ENCODE measurements around the gene HERC3. TPM values are rescaled to one million over a fixed set of nuclear protein-coding genes. Genes with fewer than 3 reads are reported as not detected.
"Not testable (repeated sequence)": the region's sequence is repeated elsewhere in the genome, so short reads cannot be mapped to it uniquely, and the experiment has no call there.

Gene HERC3
- total RNA-seq, 1 donor from 2014 or later = 34.6 TPM

DNA sequence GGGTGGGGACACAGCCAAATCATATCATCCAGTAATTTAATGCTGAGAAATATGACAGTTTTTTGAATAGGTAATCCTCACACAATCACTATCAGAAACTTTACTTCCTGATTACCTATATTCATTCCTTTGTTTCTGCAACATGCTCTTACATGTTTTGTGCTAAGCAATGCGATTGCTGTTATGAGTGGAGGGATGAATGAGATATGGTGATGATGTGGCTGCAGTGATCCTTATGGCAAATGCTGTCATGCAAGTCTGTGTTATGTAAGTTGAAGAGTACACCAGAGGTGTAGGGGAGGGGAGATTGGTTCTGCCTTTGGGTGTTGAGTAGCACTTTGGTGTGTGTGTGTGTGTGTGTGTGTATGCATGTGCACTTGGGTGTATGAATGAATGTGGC, 14.6 kb downstream of the HERC3 start:
- no peak for DNase-seq (ENCODE audit: low spot score)

DNA sequence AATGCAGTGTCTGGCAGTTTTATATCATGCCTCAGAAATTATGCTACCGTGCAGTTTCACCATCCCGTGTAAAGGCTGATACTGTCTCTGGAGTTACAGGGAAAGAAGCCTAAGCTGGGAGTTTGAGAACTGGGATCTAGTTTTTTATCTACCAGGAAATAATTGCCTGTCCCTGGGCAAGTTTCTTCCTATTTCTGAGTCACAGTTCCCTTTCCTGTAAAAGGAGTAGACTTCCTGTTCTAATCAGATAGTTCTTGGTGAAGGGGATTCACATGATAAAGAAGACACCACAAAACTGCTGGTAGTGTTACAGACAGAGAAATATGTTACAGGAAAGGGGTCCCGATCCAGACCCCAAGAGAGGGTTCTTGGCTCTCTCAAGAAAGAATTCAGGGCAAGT, 17.1 kb downstream of the HERC3 start:
- no peak for DNase-seq (ENCODE audit: low spot score)

DNA sequence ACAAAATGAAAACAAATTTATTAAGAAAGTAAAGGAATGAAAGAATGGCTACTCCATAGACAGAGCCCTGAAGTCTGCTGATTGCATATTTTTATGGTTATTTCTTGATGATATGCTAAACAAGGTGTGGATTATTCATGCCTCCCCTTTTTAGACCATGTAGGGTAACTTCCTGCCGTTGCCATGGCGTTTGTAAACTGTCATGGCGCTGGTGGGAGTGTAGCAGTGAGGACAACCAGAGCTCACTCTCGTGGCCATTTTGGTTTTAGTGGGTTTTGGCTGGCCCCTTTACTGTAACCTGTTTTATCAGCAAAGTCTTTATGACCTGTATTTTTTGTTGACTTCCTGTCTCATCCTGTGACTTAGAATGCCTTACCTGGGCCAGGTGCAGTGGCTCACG, 17.5 kb downstream of the HERC3 start:
- DNase-seq (ENCODE audit: low spot score) = not testable (repeated sequence)

DNA sequence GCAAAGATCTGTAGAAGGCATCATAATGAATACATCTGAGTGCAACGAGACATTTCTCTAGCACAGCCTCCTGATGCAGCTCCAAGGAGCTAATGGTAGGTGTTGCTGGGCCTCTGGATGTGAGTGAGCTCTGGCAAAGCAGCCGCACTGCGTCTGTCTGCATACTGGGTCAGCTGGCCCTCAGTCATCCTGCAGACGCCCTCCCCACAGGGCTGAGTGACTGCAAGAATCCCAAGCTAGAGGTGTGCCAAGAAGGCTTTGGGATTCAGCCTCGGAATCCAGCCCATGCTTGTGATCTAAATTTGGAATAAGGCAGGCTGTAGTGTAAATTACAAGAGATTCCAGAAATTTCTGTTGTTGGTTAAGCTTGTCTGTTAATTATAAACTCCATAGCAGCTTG, 18.5 kb downstream of the HERC3 start:
- no peak for DNase-seq (ENCODE audit: low spot score)

DNA sequence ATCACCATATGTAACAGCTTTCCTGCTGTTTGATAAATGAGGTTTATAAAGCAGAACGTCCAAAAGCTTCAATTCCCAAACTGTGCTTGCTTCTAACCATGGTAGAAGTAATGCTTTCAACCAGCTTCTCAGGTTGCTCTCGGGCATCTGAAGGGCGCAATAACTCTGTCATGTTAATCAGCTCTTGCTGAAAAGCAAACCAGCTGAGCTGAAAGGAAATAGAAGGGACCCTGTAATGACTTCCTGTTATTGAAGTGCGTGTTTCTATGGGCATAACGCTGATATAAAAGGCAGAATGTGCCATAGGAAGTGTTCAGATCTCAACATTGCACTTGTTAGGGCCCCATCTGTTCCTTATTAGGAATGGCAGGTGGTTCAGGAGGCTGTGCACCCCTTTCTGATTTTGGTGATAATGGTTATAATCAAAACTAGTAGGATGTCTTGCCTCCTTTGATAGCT, 21.2 kb downstream of the HERC3 start:
- DNase-seq (ENCODE audit: low spot score) = no peak

DNA sequence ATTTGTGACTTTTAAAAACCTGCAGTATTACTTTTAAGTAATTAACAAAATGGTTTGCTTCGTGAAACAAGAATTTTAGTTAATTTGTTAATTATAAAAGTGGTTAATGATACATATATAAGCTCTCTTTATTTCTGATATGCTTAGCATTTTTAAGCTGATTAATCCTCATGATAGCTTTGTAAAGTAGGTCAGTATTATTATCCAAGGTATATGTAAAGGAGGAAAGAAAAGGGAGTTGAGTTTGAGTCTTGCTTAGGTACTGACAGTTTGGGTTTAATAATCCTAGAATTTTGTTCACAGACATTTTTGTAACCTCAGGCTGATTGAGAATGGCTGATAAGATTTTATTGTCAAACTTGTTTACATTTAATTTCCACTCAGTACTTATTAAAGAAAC, 21.8 kb downstream of the HERC3 start:
- DNase-seq (ENCODE audit: low spot score) = no peak

DNA sequence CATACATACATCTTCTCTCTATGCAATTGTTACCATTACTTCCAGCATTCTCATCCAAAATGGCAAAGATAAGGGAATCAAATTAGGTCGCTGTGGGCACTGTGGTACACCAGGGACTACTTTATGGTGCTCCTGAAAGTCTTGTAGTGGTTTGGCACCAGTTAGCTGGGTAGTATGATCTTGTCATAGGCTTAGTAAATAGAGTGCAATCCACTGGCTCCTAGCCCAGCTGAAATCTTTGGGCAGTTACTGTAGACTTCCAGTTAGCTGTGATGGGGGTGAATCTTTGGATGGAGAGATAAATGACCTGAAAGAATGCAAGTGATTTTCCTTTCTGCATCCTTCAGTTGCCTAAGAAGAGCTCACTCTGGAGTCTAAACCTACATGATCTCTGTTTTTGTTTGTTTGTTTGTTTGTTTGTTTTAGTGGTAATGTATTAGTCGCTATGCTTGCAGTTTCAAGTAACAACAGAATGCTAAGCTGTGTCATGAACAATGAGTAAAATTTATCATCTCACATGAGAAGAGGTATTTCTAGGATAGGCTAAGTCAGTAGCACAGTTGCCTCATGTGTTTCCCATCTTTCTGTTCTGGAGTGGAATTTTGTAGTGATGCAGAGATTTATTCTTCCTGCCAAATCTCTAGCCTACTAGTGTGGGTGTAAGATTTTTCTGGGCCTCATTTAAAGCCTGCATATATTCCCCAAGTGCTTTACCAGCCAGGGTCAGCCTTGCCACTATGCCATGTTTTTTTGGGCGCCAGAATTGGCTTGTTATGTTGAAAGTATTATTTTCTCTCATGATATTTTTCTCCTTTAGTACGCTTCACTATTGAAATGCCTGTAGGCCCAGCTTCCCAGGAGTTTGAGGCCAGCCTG, 24.2 kb downstream of the HERC3 start:
- DNase-seq (ENCODE audit: low spot score) = no peak

DNA sequence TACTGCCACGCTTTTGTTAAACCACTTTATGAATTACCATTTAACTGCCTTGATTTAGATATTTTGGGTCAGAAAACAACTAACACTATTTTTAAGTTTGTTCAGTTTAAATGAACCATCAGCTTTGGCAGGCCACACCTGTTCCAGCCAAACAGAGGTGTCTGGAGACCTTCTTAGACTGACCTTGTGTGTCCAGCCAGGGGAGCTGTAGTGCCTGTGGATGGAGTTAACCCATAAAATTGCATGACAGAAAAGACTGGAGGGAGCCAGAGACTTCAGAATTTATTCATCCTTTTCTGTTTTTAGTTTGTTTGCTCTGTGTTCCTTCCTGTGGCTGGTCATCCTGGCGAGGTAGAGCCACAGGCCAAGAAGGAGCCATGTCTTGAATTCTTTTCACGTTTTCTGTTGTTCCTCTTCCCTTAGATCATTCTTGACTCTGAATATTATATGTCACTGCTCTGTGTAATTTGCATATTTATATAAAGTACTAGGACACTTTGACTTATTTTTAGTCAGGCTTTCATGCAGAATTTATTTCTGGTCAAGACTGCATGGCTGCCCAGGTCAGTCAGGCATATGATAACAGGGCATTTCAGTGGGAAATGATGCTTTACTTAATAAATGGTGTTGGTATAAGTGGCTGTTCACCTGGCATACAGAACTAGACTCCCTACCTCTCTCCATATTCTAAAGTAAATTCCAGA, 26.7 kb downstream of the HERC3 start:
- no peak for DNase-seq (ENCODE audit: low spot score)

DNA sequence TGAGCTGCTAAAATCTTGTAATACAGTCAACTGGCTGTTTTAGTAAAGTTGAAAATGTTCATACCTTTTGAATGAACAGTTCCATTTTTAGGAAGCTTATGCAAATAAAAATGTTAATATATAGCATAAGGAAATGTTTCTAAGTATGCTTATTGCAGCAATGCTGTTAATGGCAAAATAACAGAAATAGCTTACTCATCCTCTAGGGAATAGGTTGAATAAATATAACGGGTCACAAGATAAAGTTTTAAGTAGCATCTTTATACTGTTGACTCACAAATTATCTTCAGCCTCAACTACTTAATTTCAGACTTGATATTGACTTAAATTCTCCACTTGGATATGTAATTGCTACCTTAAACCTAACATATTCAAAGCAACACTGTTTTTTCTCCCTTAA, 27.7 kb downstream of the HERC3 start:
- no peak for DNase-seq (ENCODE audit: low spot score)

DNA sequence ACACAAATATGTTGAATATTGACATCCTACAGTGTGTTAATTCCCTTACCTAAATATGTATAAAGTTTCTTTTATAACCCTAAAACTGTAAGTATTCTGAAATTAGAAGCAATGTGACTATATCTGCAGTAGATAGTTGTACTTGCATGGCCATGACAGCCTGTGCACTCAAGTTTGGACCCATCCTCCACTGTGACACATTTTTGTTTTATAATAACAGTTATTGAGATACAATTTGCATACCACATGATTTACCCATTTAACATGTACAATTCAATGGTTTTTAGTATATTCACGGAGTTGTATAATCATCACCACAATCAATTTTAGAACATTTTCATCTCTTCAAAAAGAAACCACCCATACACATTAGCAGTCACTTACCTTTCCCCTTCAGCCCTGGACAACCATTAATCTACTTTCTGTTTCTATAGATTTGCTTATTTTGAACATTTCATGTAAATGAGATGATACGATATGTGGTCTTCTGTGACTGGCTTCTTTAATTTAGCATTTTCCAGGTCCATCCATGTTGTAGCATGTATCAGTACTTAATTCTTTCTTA, 29.6 kb downstream of the HERC3 start:
- no peak for DNase-seq (ENCODE audit: low spot score)

DNA sequence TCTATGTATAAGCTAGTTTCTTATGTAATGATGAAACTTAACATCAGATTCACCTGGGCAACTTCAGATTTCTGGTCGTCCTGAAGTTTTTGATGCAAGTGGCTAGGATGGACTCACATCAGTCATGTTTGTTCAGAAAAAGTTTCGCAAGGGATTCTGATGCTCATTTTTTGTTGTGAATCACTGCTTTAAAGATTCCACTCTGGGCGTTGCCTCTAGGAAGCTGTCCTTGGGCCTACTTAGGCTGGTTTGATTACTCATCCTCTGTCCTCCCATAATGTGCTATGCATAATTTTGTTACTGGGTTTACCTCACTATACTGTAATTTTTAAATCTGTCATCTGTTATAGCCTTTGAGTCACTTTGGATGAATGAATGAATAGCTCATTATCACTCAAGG, 30.8 kb downstream of the HERC3 start:
- DNase-seq (ENCODE audit: low spot score) = no peak

DNA sequence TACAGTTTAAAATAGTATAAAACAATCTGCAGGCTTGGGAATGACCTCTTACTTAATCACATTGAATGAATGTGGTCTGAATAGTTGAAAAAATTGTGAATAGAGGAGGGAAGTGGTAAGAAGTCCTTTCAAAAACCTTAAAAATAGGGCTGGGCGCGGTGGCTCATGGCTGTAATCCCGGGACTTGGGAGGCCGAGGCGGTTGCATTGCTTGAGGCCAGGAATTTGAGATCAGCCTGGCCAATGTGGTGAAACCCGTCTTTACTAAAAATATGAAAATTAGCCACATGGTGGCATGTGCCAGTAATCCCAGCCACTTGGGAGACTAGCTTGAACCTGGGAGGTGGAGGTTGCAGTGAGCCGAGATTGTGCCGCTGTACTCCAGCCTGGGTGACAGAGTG, 36.5 kb downstream of the HERC3 start:
- DNase-seq (ENCODE audit: low spot score) = no peak

DNA sequence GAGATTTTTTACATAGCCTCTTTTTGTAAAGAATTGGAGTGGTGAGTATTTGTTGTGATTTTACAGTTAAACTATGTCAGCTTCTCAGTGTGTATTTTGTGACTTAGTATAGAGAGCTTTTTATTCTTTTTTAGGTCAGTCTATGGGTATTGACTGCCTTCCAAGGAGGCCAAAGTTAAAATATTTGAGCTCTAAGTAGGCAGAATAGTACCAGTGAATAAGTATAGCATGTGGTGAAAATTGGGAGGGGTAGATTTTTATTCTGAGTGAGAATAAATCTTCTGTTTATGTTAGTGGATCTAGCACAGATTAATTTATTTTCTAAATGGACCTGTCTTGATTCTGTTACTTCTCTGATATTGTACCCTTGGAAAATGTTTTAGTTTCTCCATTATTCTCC, 37.5 kb downstream of the HERC3 start:
- no peak for DNase-seq (ENCODE audit: low spot score)

DNA sequence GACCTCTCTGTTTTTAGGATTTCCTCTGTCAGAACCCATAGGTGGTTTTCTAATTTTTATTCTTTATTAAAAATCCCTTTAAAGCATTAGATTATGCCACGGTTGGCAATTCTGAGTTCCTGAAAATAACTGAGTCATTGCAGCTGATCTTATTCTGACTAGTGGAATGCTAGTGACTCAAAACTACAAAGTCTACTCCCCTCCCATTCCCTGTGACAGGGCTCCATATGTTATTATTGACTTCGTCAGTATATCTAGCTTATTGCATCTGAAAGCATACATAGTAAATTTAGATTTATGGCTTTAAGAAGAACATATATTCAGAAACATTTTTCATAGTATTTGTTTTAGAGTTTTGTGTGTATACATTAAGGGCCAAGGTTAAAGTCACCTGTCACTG, 38.5 kb downstream of the HERC3 start:
- DNase-seq (ENCODE audit: low spot score) = no peak

DNA sequence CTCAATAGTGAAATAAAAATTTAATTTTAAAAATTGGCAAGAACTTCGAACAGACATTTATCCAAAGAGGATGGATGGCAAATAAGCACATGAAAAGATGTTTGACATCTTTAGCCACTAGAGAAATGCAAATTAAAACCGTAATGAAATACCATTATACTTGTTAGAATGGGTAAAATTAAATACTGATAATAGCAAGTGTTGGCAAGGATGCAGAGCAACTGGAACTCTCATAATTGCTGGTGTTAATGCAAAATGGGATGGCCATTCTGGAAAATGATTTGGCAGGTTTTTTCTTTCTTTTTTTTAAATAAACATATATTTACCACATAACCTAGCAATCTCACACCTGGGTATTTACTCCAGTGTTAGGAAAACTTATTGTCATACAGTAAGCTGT, 51.7 kb downstream of the HERC3 start:
- DNase-seq (ENCODE audit: low spot score) = no peak

DNA sequence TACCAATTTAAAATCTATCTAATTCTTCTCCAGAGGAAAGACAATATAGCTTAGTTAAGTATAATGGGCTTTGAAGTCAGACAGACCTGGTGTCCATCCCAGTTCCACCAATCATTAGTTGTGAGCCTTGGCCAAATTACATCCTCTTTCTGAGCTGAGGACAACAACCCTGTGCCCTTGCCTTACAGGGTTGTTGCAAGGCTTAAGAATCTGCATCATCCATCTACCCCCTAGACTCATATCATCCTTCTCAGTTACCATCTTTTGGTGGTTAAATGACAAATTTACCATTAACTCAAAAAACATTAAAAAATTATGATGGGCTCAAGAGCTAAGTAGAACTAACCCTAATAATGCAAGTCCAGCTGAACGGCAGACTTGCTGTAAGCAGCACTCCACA, 53.7 kb downstream of the HERC3 start:
- DNase-seq (ENCODE audit: low spot score) = no peak

DNA sequence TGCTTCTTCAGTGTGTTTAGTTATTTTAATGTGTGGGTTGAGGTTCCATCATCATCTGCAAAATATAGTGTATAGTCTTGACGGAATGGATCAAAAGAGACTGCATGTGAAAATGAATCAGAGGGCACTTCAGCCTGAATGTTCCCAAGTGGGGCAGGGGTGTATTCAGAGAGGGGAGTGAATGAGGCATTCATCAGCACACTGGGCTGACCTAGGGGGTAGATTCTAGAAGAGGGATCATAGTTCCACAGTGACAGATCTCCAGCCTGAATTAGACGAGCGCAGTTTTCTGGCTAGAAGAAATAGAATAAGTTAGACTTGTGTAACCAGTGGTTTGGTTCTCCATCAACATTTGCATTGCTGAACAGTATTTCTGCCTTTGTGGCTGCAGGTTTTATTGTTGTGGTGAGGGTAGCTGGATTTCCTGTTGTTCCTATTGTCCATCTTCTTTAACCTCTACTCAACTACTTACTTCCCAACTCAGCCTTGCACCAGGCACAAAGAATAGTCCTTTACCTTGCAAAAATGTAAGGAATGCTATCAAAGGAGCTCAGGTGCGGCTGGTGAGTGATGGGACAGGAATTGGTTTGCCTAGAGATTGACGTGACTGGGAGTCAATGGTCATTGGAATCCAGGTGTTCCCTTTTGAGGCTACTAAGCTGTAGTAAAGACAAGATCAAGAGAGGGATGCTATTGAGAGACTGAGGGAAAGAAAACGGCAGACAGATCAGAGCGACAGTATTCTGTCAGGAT, 54.4 kb downstream of the HERC3 start:
- no peak for DNase-seq (ENCODE audit: low spot score)

DNA sequence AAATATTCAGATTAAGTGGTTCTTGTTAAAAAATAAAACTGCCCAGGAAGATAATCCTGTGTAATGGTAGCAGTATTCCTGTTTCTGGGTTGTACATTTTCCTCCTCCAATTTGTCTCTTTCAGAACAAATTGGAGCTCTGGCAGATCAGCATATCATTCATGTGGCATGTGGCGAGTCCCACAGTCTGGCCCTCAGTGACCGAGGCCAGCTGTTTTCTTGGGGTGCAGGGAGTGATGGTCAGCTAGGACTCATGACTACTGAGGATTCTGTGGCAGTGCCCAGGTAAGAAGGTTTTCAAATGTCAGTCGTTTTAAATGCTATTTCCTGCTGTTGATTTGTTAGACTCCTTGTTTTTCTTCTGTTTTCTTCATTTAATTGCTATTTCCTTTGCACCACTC, 57.4 kb downstream of the HERC3 start:
- DNase-seq (ENCODE audit: low spot score) = no peak

DNA sequence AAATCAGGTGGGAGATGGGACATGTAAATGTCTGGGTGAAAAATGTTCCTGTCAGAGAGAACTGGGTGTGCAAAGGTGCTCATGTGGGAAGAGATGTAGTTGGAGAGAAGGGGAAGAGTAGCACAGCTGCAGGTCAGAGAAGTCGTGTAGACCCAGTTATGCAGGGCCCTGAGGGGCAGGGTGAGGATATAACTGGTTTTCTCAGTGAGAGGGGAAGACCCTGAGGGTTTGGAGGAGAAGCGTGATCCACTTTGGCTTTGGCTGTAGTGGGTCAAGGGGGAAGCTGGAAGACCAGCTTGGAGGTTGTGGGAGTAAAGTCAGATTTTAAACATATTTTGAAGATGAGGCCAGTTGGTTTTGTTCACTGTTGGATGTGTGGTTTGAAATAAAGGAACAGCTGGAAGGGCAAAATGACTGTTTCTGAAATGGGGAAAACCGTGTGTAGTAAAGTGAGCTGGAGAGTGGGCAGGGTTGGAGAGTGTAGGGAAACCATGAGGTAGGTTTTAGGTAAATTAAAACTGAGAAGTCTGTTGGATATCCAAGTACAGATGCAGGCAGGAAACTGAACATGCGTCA, 61.2 kb downstream of the HERC3 start:
- DNase-seq (ENCODE audit: low spot score) = no peak

DNA sequence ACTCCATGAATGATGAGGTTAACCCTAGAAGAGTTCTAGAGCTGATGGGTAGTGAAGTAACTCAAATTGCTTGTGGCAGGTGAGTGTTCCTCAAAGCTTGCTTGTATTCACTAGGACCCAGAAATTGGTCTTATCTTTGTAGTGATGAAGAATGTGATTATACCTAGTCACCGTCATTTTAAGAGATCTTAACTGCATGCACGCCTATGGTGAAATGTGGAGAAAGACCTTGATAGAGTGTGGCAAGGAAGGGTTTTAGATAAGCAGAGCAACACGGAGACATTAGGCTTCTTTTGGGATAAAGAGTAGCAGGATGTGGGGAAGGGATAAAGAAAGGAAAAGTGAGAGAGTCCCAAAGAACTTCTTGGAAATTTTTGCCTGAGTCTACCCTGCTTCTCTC, 62.9 kb downstream of the HERC3 start:
- no peak for DNase-seq (ENCODE audit: low spot score)

DNA sequence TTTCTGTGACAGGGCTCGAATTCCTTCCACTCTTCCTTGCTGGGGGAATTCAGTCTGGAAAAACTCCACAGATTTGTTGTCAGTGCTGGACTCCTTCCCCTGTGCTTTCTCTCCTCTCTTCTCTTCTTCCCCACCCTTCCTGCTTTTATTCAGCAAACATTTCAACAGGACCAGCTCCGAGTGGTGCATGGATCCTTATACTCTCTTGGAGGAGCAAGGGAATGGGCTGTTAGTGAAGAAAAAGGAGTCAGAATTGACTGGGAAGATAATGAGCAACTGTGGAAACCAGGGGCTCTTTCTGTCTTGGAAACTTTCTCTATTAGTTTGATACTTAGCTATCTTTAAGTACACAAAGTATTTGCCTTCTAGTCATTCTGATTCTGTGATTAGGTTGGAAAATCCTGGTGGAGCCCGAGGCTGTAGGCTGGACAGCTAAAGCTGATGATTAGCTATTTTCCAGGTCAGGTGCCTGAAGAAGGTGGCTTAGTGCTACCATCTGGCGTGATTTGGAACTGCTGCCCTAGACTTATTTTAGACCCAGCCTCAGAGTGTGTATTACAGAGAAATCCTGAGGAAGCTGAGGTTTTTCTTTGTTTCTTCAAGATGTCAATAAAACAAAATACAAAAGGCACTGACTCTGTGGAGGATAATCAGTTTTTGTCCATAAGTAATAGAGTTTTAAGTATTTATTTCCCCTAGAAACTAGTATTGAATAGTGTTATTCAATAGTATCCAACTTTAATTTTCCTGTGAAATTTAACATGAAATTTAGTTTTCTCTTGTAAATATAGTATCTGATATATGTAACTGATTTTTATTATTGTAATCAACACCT, 67.0 kb downstream of the HERC3 start:
- peak; percentile 53 for DNase-seq (ENCODE audit: low spot score)
